Measurements from ENCODE around the gene HLA-A. TPM values are rescaled to one million over a fixed set of nuclear protein-coding genes. Genes with fewer than 3 reads are reported as not detected.

HLA-A gene
- total and polyA plus RNA-seq, 7 donors, result 279 to 2,938 (median 402) TPM

- no peaks in the 10 kb centered on the region for H3K27me3 ChIP-seq
- WGBS, 2 donors, result 5 to 6% methylated on average over 8 of the region's 8 CpGs
- H3K4me3 ChIP-seq, result peak overlapping the region in 3 of 4 donors; percentile 33 to 43 (median 37)
- DNase-seq, result peak; percentile 91
- TF ChIP-seq POLR2A (IDR thresholded peaks at IDR 0.05) (no peak), EP300 (IDR thresholded peaks at IDR 0.05) (no peak), POLR2AphosphoS5 (IDR thresholded peaks at IDR 0.05) (peak in 3 of 4 donors; percentile 43 to 44 (median 44))
- TF ChIP-seq, protein P1, sequence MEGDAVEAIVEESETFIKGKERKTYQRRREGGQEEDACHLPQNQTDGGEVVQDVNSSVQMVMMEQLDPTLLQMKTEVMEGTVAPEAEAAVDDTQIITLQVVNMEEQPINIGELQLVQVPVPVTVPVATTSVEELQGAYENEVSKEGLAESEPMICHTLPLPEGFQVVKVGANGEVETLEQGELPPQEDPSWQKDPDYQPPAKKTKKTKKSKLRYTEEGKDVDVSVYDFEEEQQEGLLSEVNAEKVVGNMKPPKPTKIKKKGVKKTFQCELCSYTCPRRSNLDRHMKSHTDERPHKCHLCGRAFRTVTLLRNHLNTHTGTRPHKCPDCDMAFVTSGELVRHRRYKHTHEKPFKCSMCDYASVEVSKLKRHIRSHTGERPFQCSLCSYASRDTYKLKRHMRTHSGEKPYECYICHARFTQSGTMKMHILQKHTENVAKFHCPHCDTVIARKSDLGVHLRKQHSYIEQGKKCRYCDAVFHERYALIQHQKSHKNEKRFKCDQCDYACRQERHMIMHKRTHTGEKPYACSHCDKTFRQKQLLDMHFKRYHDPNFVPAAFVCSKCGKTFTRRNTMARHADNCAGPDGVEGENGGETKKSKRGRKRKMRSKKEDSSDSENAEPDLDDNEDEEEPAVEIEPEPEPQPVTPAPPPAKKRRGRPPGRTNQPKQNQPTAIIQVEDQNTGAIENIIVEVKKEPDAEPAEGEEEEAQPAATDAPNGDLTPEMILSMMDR (IDR thresholded peaks at IDR 0.05), result no peak
- intact Hi-C loops (cut with DNase I), result no loop called here
- H3K27ac ChIP-seq, result peak overlapping the region; percentile 83 to 87 (median 84)
- H3K9me3 ChIP-seq, result no peaks in the 10 kb centered on the region
- peaks cover 0 to 44% (median 39%) of the 10 kb centered on the region in 4 donors for H3K4me1 ChIP-seq
- H3K36me3 ChIP-seq, result no peaks in the 10 kb centered on the region
Measured at GRCh38 chr6:29965873-29966601, 23.7 kb downstream of the HLA-A start.

DNA sequence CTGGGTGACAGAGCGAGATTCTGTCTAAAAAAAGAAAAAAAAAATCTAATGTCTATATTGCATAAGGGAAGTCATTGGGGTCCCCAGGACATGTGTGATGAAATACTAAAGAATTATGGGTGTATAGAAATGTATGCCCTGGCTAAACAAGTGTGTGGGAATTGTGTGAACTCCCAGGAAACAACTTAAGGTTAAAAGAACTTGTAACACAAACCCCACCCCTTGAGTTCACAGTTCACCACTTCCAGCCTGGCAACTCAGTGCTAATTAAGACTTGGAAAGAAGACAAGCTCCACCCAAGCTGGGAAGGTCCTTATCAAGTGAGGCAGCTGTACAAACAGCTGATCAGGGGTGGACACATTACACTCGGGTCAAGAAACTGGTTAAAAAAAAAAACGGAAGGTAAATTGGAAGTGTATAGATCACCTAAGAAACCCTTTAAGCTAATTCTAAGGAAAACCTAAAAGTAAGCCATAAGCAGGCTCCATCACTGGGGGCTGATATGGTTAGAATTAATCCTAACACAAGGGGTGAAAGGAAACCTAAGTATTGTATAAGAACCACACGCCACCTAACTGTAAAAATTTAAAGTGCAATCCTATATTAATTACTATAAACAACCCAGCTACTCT, 25.2 kb downstream of the HLA-A start:
- Histone ChIP-seq H3K4me3 (no peak overlapping the region), H3K27me3 (no peaks in the 10 kb centered on the region), H3K27ac (peak overlapping the region in 2 of 4 donors; percentile 85 to 87), H3K4me1 (peaks cover 0 to 44% (median 39%) of the 10 kb centered on the region in 4 donors), H3K36me3 (no peaks in the 10 kb centered on the region), H3K9me3 (no peaks in the 10 kb centered on the region)
- intact Hi-C loops (cut with DNase I), result no loop called here
- 8 to 30% methylated on average over 4 of the region's 4 CpGs for WGBS, 2 donors
- DNase-seq, result no peak
- TF ChIP-seq POLR2AphosphoS5 (IDR thresholded peaks at IDR 0.05), result peak in 1 of 4 donors; percentile 11
- TF ChIP-seq, protein P1 (IDR thresholded peaks at IDR 0.05), result no peak

DNA sequence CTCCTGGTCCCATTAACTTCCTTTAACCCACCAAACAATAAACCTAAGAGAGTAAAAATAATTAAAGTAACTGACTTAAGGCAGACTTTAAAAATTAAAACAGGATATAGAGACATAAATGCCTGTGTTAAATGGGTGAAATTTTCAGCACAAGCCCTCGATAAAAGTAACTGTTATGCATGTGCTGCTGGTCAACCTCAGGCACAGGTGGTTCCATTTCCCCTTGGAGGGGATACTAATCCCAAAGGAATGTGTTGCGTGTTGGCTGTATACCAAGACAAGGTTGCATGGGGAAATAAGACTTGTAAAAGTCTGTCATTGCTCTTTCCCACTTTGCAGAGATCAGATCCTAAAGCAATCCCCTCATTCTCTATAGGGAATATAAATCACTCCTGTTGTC, 25.8 kb downstream of the HLA-A start:
- no peak overlapping the region for H3K27ac ChIP-seq
- no peak for DNase-seq
- intact Hi-C loops (cut with DNase I), result no loop called here

DNA sequence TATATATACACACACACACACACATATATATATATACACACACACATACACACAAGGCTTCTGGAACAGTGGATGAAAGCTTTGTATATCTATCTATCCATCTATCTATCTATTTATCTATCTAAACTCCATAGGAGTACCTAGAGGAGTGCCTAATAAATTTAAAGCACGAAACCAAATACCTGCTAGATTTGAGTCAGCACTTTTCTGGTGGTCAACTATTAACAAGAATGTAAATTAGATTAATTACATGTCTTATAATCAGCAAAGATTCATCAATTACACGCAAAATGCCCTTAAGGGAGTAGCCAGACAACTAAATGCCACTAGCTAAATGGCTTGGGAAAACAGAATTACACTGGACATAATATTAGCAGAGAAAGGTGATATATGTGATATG, 26.6 kb downstream of the HLA-A start:
- Histone ChIP-seq H3K4me1 (peaks cover 0 to 44% (median 39%) of the 10 kb centered on the region in 4 donors), H3K27me3 (no peaks in the 10 kb centered on the region), H3K4me3 (no peak overlapping the region), H3K9me3 (no peaks in the 10 kb centered on the region), H3K36me3 (no peaks in the 10 kb centered on the region), H3K27ac (no peak overlapping the region)
- TF ChIP-seq EP300 (IDR thresholded peaks at IDR 0.05), result no peak
- TF ChIP-seq, protein P1 (IDR thresholded peaks at IDR 0.05), result no peak
- no peak for TF ChIP-seq POLR2A (IDR thresholded peaks at IDR 0.05)
- TF ChIP-seq POLR2AphosphoS5 (IDR thresholded peaks at IDR 0.05), result no peak
- intact Hi-C loops (cut with DNase I), result no loop called here
- WGBS, 2 donors, result 95 to 98% methylated on average over 2 of the region's 2 CpGs
- DNase-seq, result no peak

More for the DNA sequence above, 25.8 kb downstream of the HLA-A start:
- Histone ChIP-seq H3K4me3 (no peak overlapping the region), H3K4me1 (peaks cover 0 to 44% (median 39%) of the 10 kb centered on the region in 4 donors), H3K9me3 (no peaks in the 10 kb centered on the region), H3K27me3 (no peaks in the 10 kb centered on the region), H3K36me3 (no peaks in the 10 kb centered on the region)
- 26 to 73% methylated on average over 2 of the region's 2 CpGs for WGBS, 2 donors
- TF ChIP-seq, protein P1 (IDR thresholded peaks at IDR 0.05), result no peak
- TF ChIP-seq POLR2A (IDR thresholded peaks at IDR 0.05) (no peak), EP300 (IDR thresholded peaks at IDR 0.05) (no peak), POLR2AphosphoS5 (IDR thresholded peaks at IDR 0.05) (no peak)

Data from sigmoid colon (tissue), 7 donors.